Measurements from ENCODE around the gene ANKRD33B.

The ANKRD33B gene

DNA sequence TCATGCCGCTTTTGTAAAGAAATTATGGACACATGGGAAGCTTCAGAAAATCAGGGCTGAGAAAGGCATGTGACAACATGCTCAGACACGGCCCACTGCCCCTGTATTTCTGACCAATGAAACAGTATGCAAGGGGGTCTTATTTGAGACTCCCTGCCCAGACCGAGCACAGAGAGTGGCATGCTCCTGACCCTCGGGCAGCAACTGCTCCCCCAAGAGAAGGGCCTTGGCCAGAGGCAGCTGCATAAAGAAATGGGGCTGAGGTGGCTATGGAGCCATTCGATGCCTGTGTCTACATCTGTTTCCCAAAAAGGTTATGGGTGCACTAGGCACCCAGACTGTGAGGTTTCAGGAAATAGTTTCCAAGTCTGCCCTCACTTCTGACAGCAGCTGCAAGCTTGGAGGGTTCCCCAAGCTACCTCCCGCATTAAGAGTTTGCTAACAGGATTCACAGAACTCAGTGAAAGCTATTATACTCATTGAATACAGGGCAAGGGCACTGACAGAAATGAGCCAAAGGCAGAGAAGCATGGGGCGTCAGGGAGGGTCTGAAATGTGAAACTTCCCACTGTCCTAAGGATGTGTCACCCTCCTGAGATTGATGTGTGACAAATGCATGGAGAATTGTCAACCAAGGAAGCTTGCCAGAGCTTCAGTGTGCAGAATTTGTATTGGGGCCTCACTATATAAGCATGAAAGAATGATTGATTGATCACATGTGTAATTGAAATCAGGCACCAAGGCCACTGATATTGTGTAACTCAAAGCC is 102.8 kb downstream of the ANKRD33B start:
- Histone ChIP-seq H3K9me3 (ENCODE audit: control insufficient read depth, low read length) (peaks cover 6% of the 10 kb centered on the region), H3K27me3 (ENCODE audit: control insufficient read depth in 1 of 2, insufficient read depth in 1 of 2, low read length in 2 of 2) (peaks cover 0 to 23% of the 10 kb centered on the region in 2 experiments), H3K18ac (ENCODE audit: low read depth in 1 of 2, low read length in 2 of 2) (no peak overlapping the region), H2BK12ac (ENCODE audit: low read length in 2 of 2) (no peak overlapping the region), H3K4me2 (ENCODE audit: low read length, poor library complexity, severe bottlenecking) (no peak overlapping the region), H4K8ac (ENCODE audit: low read length) (no peak overlapping the region), H3K79me1 (replicated peaks; ENCODE audit: low read length, poor library complexity, severe bottlenecking) (no peaks in the 10 kb centered on the region), H4K91ac (ENCODE audit: low read length) (no peak overlapping the region), H2AK5ac (ENCODE audit: low read length, severe bottlenecking) (no peak overlapping the region), H3K27ac (ENCODE audit: low read length, poor library complexity, severe bottlenecking) (no peak overlapping the region), H2AFZ (ENCODE audit: low read depth, low read length) (no peak overlapping the region), H3K23ac (ENCODE audit: low read length in 2 of 2) (no peak overlapping the region), H3K4ac (ENCODE audit: low read depth in 1 of 2, low read length in 2 of 2) (no peak overlapping the region), H3K4me1 (ENCODE audit: control insufficient read depth, insufficient read depth, low read depth, low read length) (peaks cover 5% of the 10 kb centered on the region), H3K4me3 (ENCODE audit: insufficient read depth in 1 of 2, low read depth in 1 of 2, low read length in 2 of 2) (no peak overlapping the region), H3K9ac (ENCODE audit: low read length) (no peak overlapping the region), H3K36me3 (ENCODE audit: control insufficient read depth in 1 of 2, insufficient read depth in 2 of 2, low read depth in 1 of 2, low read length in 2 of 2) (no peaks in the 10 kb centered on the region), H2BK5ac (ENCODE audit: low read depth, low read length, poor library complexity, severe bottlenecking) (no peak overlapping the region), H2BK15ac (ENCODE audit: low read depth, poor library complexity, severe bottlenecking) (no peak overlapping the region), H2BK120ac (ENCODE audit: low read depth, low read length) (no peak overlapping the region), H3K14ac (ENCODE audit: low read length in 2 of 2) (no peak overlapping the region)
- WGBS = 92% methylated on average over 7 of the region's 7 CpGs
- no peak for DNase-seq

- DNase-seq = no peak
- no peak overlapping the region for H3K18ac ChIP-seq (ENCODE audit: low read depth in 1 of 2, low read length in 2 of 2)
- no peak overlapping the region for H2BK120ac ChIP-seq (ENCODE audit: low read depth, low read length)
- no peak overlapping the region for H3K14ac ChIP-seq (ENCODE audit: low read length in 2 of 2)
- no peak overlapping the region for H3K4me2 ChIP-seq (ENCODE audit: low read length, poor library complexity, severe bottlenecking)
- H3K4me3 ChIP-seq (ENCODE audit: insufficient read depth in 1 of 2, low read depth in 1 of 2, low read length in 2 of 2) = no peak overlapping the region
- peaks cover 0 to 18% of the 10 kb centered on the region in 2 experiments for H3K27me3 ChIP-seq (ENCODE audit: control insufficient read depth in 1 of 2, insufficient read depth in 1 of 2, low read length in 2 of 2)
- H3K23ac ChIP-seq (ENCODE audit: low read length in 2 of 2) = no peak overlapping the region
- H2BK12ac ChIP-seq (ENCODE audit: low read length in 2 of 2) = no peak overlapping the region
- no peak overlapping the region for H4K91ac ChIP-seq (ENCODE audit: low read length)
- no peak overlapping the region for H4K8ac ChIP-seq (ENCODE audit: low read length)
- no peak overlapping the region for H2BK15ac ChIP-seq (ENCODE audit: low read depth, poor library complexity, severe bottlenecking)
- no peak overlapping the region for H3K4ac ChIP-seq (ENCODE audit: low read depth in 1 of 2, low read length in 2 of 2)
- H3K9me3 ChIP-seq (ENCODE audit: control insufficient read depth, low read length) = peaks cover 6% of the 10 kb centered on the region
- no peak overlapping the region for H3K27ac ChIP-seq (ENCODE audit: low read length, poor library complexity, severe bottlenecking)
- no peaks in the 10 kb centered on the region for H3K79me1 ChIP-seq (replicated peaks; ENCODE audit: low read length, poor library complexity, severe bottlenecking)
- H2AFZ ChIP-seq (ENCODE audit: low read depth, low read length) = no peak overlapping the region
- H3K9ac ChIP-seq (ENCODE audit: low read length) = no peak overlapping the region
- no peak overlapping the region for H2AK5ac ChIP-seq (ENCODE audit: low read length, severe bottlenecking)
- no peaks in the 10 kb centered on the region for H3K36me3 ChIP-seq (ENCODE audit: control insufficient read depth in 1 of 2, insufficient read depth in 2 of 2, low read depth in 1 of 2, low read length in 2 of 2)
- WGBS = 77% methylated on average over 4 of the region's 6 CpGs
- H2BK5ac ChIP-seq (ENCODE audit: low read depth, low read length, poor library complexity, severe bottlenecking) = no peak overlapping the region
- H3K4me1 ChIP-seq (ENCODE audit: control insufficient read depth, insufficient read depth, low read depth, low read length) = peaks cover 5% of the 10 kb centered on the region
Observed at GRCh38 chr5:10667431-10668057, 103.7 kb downstream of the ANKRD33B start.

- no peaks in the 10 kb centered on the region for H3K36me3 ChIP-seq (ENCODE audit: control insufficient read depth in 1 of 2, insufficient read depth in 2 of 2, low read depth in 1 of 2, low read length in 2 of 2)
- H3K4ac ChIP-seq (ENCODE audit: low read depth in 1 of 2, low read length in 2 of 2) = no peak overlapping the region
- no peak overlapping the region for H3K4me2 ChIP-seq (ENCODE audit: low read length, poor library complexity, severe bottlenecking)
- H2AFZ ChIP-seq (ENCODE audit: low read depth, low read length) = no peak overlapping the region
- H3K18ac ChIP-seq (ENCODE audit: low read depth in 1 of 2, low read length in 2 of 2) = no peak overlapping the region
- H2BK12ac ChIP-seq (ENCODE audit: low read length in 2 of 2) = no peak overlapping the region
- no peak overlapping the region for H2BK120ac ChIP-seq (ENCODE audit: low read depth, low read length)
- H3K27ac ChIP-seq (ENCODE audit: low read length, poor library complexity, severe bottlenecking) = no peak overlapping the region
- no peak for DNase-seq
- H3K23ac ChIP-seq (ENCODE audit: low read length in 2 of 2) = no peak overlapping the region
- no peak overlapping the region for H2BK15ac ChIP-seq (ENCODE audit: low read depth, poor library complexity, severe bottlenecking)
- H3K9ac ChIP-seq (ENCODE audit: low read length) = no peak overlapping the region
- H3K9me3 ChIP-seq (ENCODE audit: control insufficient read depth, low read length) = peaks cover 6% of the 10 kb centered on the region
- peaks cover 1% of the 10 kb centered on the region for H3K4me1 ChIP-seq (ENCODE audit: control insufficient read depth, insufficient read depth, low read depth, low read length)
- peaks cover 0 to 12% of the 10 kb centered on the region in 2 experiments for H3K27me3 ChIP-seq (ENCODE audit: control insufficient read depth in 1 of 2, insufficient read depth in 1 of 2, low read length in 2 of 2)
- no peak overlapping the region for H2AK5ac ChIP-seq (ENCODE audit: low read length, severe bottlenecking)
- H3K79me1 ChIP-seq (replicated peaks; ENCODE audit: low read length, poor library complexity, severe bottlenecking) = no peaks in the 10 kb centered on the region
- no peak overlapping the region for H3K14ac ChIP-seq (ENCODE audit: low read length in 2 of 2)
- H4K8ac ChIP-seq (ENCODE audit: low read length) = no peak overlapping the region
- H4K91ac ChIP-seq (ENCODE audit: low read length) = no peak overlapping the region
- H3K4me3 ChIP-seq (ENCODE audit: insufficient read depth in 1 of 2, low read depth in 1 of 2, low read length in 2 of 2) = no peak overlapping the region
- 93% methylated on average over 4 of the region's 4 CpGs for WGBS
- H2BK5ac ChIP-seq (ENCODE audit: low read depth, low read length, poor library complexity, severe bottlenecking) = no peak overlapping the region
Observed at GRCh38 chr5:10668697-10669096, 104.8 kb downstream of the ANKRD33B start.

DNA sequence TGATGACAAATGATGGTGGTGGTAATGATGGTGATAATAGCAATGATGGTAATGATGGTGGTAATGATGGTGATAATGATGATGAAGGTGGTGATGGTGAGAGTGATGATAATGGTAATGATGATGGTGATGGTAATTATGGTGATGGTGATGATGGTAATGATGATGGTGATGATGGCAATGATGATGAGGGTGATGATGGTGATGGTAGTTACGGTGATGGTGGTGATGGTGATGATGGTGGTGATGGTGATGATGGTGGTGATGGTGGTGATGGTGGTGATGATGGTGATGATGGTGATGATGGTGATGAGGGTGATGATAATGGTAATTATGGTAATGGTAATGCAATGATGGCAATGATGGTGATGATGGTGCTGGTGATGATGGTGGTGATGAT is 106.1 kb downstream of the ANKRD33B start:
- Histone ChIP-seq H3K4me3 (ENCODE audit: insufficient read depth in 1 of 2, low read depth in 1 of 2, low read length in 2 of 2) (no peak overlapping the region), H3K14ac (ENCODE audit: low read length in 2 of 2) (no peak overlapping the region), H3K9me3 (ENCODE audit: control insufficient read depth, low read length) (peaks cover 6% of the 10 kb centered on the region), H3K4ac (ENCODE audit: low read depth in 1 of 2, low read length in 2 of 2) (no peak overlapping the region), H2BK12ac (ENCODE audit: low read length in 2 of 2) (no peak overlapping the region), H2AK5ac (ENCODE audit: low read length, severe bottlenecking) (no peak overlapping the region), H2BK120ac (ENCODE audit: low read depth, low read length) (no peak overlapping the region), H3K27ac (ENCODE audit: low read length, poor library complexity, severe bottlenecking) (no peak overlapping the region), H2BK5ac (ENCODE audit: low read depth, low read length, poor library complexity, severe bottlenecking) (no peak overlapping the region), H3K27me3 (ENCODE audit: control insufficient read depth in 1 of 2, insufficient read depth in 1 of 2, low read length in 2 of 2) (peaks cover 0 to 21% of the 10 kb centered on the region in 2 experiments), H4K91ac (ENCODE audit: low read length) (no peak overlapping the region), H3K79me1 (replicated peaks; ENCODE audit: low read length, poor library complexity, severe bottlenecking) (no peaks in the 10 kb centered on the region), H4K8ac (ENCODE audit: low read length) (no peak overlapping the region), H3K36me3 (ENCODE audit: control insufficient read depth in 1 of 2, insufficient read depth in 2 of 2, low read depth in 1 of 2, low read length in 2 of 2) (no peaks in the 10 kb centered on the region), H2BK15ac (ENCODE audit: low read depth, poor library complexity, severe bottlenecking) (no peak overlapping the region), H3K9ac (ENCODE audit: low read length) (no peak overlapping the region), H3K4me2 (ENCODE audit: low read length, poor library complexity, severe bottlenecking) (no peak overlapping the region), H3K18ac (ENCODE audit: low read depth in 1 of 2, low read length in 2 of 2) (no peak overlapping the region), H3K4me1 (ENCODE audit: control insufficient read depth, insufficient read depth, low read depth, low read length) (peaks cover 2% of the 10 kb centered on the region), H2AFZ (ENCODE audit: low read depth, low read length) (no peak overlapping the region), H3K23ac (ENCODE audit: low read length in 2 of 2) (no peak overlapping the region)
- WGBS = 95% methylated on average over 1 of the region's 1 CpG
- no peak for DNase-seq
